Thyroid gland (tissue), 4 donors: Measurements from ENCODE around the gene GOLGA3. TPM values are rescaled to one million over a fixed set of nuclear protein-coding genes. Genes with fewer than 3 reads are reported as not detected.

ENCODE experiments used
- DNase-seq, 2 donors: peaks; one replicate each; pipeline ENCODE4 v3.0.0-alpha.2; 2019
- H3K27ac ChIP-seq, 3 donors: fragments of 200-600 bp; sonication (generic); 1 replicate in 2 of 3; 2 replicates in 1 of 3; pipeline ENCODE4 v1.5.1; 2016 to 2019; ENCODE audit warnings: mild to moderate bottlenecking in 1 of 3, moderate library complexity in 1 of 3
- H3K27me3 ChIP-seq: fragments of 200-600 bp; sonication (generic); one replicate; pipeline ENCODE4 v1.5.1; 2019
- H3K36me3 ChIP-seq, 2 donors: fragments of 200-600 bp; sonication (generic); one replicate each; pipeline ENCODE4 v1.5.1; 2016 to 2019
- H3K4me1 ChIP-seq, 2 donors: fragments of 200-600 bp; sonication (generic); one replicate each; pipeline ENCODE4 v1.5.1; 2017 to 2019
- H3K4me3 ChIP-seq, 3 donors: fragments of 200-600 bp; sonication (generic); replicated peaks in 1 of 3; 1 replicate in 2 of 3; 2 replicates in 1 of 3; pipeline ENCODE4 v1.5.1; 2016; ENCODE audit warnings: mild to moderate bottlenecking in 1 of 3
- H3K9me3 ChIP-seq: fragments of 200-600 bp; sonication (generic); one replicate; pipeline ENCODE4 v1.5.1; 2017
- CTCF ChIP-seq, 6 experiments: fragments of 200-600 bp in 3 of 6; fragments of 450-650 bp in 3 of 6; sonication (generic) in 3 of 6; IDR thresholded peaks; one replicate each; pipeline ENCODE4 v1.5.1; 2016 to 2019; ENCODE audit warnings: antibody characterized with exemption in 6 of 6, mild to moderate bottlenecking in 2 of 6, inconsistent platforms in 1 of 6, moderate library complexity in 1 of 6
- POLR2A ChIP-seq, 2 donors: fragments of 450-650 bp; IDR thresholded peaks; one replicate each; pipeline ENCODE4 v1.6.1; 2017; ENCODE audit warnings: antibody characterized with exemption in 2 of 2, mild to moderate bottlenecking in 2 of 2, moderate library complexity in 1 of 2
- WGBS, 2 donors: methylation state at CpG; one replicate each; pipeline ENCODE4 v1.1.5; 2017; 5-methylcytosine and 5-hydroxymethylcytosine counted together
- intact Hi-C: fragments of 100-400 bp; cut with DNase I; formaldehyde crosslinking; loops from one replicate; pipeline ENCODE4 v1.15.1; 2023
- total RNA-seq, 4 donors: library from RNA; depleted of rRNA; stranded (reverse); fragments of >200 nt; gene quantifications; one replicate each; pipeline ENCODE4 v1.2.3, GENCODE V29; 2016

The GOLGA3 gene
- total RNA-seq, 4 donors from 2014 or later: 73.8 to 106 (median 88.8) TPM

DNA sequence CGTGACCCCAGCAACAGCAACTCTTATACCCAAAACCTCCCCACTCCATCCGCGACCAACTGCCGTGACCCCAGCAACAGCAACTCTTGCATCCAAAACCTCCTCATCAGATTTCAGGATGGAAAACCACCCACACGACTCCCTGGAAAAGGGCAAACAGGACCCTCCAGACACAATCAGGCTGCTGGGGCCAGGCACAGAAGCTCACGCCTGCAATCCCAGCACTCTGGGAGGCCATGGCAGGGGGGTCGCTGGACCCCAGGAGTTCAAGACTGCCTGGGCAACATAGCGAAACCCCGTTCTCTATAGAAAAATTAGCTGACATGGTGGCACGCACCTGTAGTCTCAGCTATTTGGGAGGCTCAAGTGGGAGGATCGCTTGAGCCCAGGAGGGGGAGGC is 98.3 kb downstream of the GOLGA3 start:
- Histone ChIP-seq H3K9me3 (no peaks in the 10 kb centered on the region), H3K36me3 (peaks cover 67 to 79% of the 10 kb centered on the region in 2 donors), H3K4me3 (no peak overlapping the region), H3K4me1 (no peaks in the 10 kb centered on the region), H3K27ac (no peak overlapping the region), H3K27me3 (no peaks in the 10 kb centered on the region)
- DNase-seq: no peak
- WGBS, 2 donors: 96 to 97% methylated on average over 9 to 10 of the region's 11 CpGs
- intact Hi-C loops: no loop called here
- TF ChIP-seq POLR2A (IDR thresholded peaks at IDR 0.05) (no peak), CTCF (IDR thresholded peaks at IDR 0.05) (no peak)

GRCh38 chr12:132729541-132730320 is 98.9 kb downstream of the GOLGA3 start:
- Histone ChIP-seq H3K9me3 (no peaks in the 10 kb centered on the region), H3K27me3 (no peaks in the 10 kb centered on the region), H3K4me1 (no peaks in the 10 kb centered on the region), H3K4me3 (no peak overlapping the region), H3K27ac (no peak overlapping the region), H3K36me3 (peaks cover 67 to 79% of the 10 kb centered on the region in 2 donors)
- no peak for TF ChIP-seq POLR2A (IDR thresholded peaks at IDR 0.05)
- no peak for DNase-seq
- intact Hi-C loops: no loop called here
- WGBS, 2 donors: 89 to 94% methylated on average over 24 of the region's 24 CpGs

DNA sequence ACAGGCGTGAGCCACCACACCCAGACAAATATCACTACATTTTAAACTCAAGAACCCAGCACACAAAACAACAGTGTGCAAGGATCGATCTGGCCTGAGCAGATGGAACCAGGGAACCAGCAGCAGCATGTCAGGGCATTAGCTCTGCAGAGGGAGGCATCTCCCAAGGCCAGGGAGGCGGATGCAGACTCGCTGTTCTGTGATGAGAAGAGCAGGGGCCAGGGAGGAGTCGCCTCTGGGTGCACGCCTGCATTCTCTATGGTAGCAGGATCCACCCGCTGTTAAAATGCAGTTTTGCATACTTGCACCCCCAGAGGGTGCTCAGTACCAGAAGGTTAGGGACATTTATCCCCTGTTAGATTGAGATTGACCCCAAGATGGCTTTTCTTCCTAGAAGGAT is 100.2 kb downstream of the GOLGA3 start:
- Histone ChIP-seq H3K4me1 (no peaks in the 10 kb centered on the region), H3K4me3 (no peak overlapping the region), H3K36me3 (peaks cover 65 to 72% of the 10 kb centered on the region in 2 donors), H3K27ac (no peak overlapping the region), H3K9me3 (no peaks in the 10 kb centered on the region), H3K27me3 (no peaks in the 10 kb centered on the region)
- WGBS, 2 donors: 96 to 98% methylated on average over 7 of the region's 7 CpGs
- no peak for TF ChIP-seq POLR2A (IDR thresholded peaks at IDR 0.05)
- no peak for TF ChIP-seq CTCF (IDR thresholded peaks at IDR 0.05)
- intact Hi-C loops: no loop called here
- no peak for DNase-seq

DNA sequence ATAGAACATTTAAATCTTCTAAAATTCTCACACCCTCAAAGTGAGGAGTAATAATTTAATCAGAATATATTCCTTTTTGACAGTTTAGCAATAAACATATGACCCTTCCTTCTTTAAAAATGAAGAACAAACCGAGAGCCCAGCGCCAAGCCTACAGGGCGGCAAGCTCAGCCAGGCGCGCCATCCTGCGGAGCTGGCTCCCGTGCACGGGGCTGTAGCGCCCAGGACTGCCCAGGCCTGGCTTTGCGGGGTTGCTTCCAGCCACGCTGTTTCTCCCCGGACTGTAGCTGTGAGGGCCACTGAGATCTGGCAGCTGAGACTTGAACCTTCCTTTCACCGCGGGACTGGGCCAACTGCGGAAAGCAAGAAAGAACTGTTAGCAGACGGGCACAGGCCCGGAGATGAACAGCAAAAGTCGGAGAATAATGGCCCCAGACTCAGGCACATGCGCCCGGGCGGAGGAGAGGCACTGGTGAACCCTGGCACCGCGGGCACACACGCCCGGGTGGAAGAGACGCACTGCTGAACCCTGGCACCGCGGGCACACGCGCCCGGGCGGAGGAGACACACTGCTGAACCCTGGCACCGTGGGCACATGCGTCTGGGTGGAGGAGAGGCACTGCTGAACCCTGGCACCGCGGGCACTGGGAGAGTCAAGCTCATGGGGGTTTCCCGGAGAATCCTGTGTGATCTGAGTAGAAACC is 101.4 kb downstream of the GOLGA3 start:
- H3K36me3 ChIP-seq: peaks cover 67 to 69% of the 10 kb centered on the region in 2 donors
- WGBS, 2 donors: 91 to 94% methylated on average over 27 of the region's 37 CpGs
- no peaks in the 10 kb centered on the region for H3K27me3 ChIP-seq
- H3K4me1 ChIP-seq: no peaks in the 10 kb centered on the region
- intact Hi-C loops: no loop called here
- no peak overlapping the region for H3K27ac ChIP-seq
- TF ChIP-seq CTCF (IDR thresholded peaks at IDR 0.05) (no peak), POLR2A (IDR thresholded peaks at IDR 0.05) (no peak)
- no peak overlapping the region for H3K4me3 ChIP-seq
- no peak for DNase-seq
- no peaks in the 10 kb centered on the region for H3K9me3 ChIP-seq

- WGBS, 2 donors: 94% methylated on average over 12 of the region's 12 CpGs
- TF ChIP-seq CTCF (IDR thresholded peaks at IDR 0.05) (no peak), POLR2A (IDR thresholded peaks at IDR 0.05) (no peak)
- H3K4me3 ChIP-seq: no peak overlapping the region
- DNase-seq: no peak
- H3K27ac ChIP-seq: no peak overlapping the region
- H3K9me3 ChIP-seq: no peaks in the 10 kb centered on the region
- intact Hi-C loops: no loop called here
- no peaks in the 10 kb centered on the region for H3K27me3 ChIP-seq
- H3K4me1 ChIP-seq: no peaks in the 10 kb centered on the region
- peaks cover 62 to 63% of the 10 kb centered on the region in 2 donors for H3K36me3 ChIP-seq
Observed at GRCh38 chr12:132726386-132726785, 102.3 kb downstream of the GOLGA3 start.
